ENCODE measurements around the gene HOXC12. TPM values are rescaled to one million over a fixed set of nuclear protein-coding genes. Genes with fewer than 3 reads are reported as not detected.
A peak's percentile ranks its signal among the peaks of the same experiment; 100 is the strongest.

The HOXC12 gene
- total and polyA plus RNA-seq, 7 experiments from 2014 or later: not detected

DNA sequence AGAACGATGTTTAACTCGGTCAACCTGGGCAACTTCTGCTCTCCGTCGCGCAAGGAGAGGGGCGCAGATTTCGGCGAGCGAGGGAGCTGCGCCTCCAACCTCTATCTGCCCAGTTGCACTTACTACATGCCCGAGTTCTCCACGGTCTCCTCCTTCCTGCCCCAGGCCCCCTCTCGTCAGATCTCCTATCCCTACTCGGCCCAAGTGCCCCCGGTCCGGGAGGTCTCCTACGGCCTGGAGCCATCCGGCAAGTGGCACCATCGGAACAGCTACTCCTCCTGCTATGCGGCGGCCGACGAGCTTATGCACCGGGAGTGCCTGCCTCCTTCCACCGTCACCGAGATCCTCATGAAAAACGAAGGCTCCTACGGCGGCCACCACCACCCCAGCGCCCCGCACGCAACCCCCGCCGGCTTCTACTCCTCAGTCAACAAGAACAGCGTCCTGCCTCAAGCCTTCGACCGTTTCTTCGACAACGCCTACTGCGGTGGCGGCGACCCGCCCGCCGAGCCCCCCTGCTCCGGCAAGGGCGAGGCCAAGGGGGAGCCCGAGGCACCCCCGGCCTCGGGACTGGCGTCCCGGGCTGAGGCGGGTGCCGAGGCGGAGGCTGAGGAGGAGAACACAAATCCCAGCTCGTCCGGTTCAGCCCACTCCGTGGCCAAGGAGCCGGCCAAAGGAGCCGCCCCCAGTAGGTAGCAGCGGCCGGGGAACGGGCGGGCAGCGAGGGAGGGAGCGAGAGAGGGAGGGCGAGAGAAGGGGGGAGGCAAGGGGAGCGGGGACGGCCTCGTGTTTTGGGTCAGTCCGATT lies 18.7 kb downstream of the HOXC12 start:
- Histone ChIP-seq H3K27me3 (ENCODE audit: control insufficient read depth in 2 of 2, insufficient read depth in 2 of 2, low read length in 2 of 2) (peaks cover 52 to 85% of the 10 kb centered on the region in 2 donors), H3K4me1 (ENCODE audit: control insufficient read depth in 2 of 2, insufficient read depth in 2 of 2, low read length in 2 of 2) (peaks cover 10 to 22% of the 10 kb centered on the region in 2 donors), H3K27ac (ENCODE audit: low read depth, low read length) (no peak overlapping the region), H3K36me3 (ENCODE audit: control insufficient read depth in 2 of 3, insufficient read depth in 3 of 3, low read length in 3 of 3) (no peaks in the 10 kb centered on the region), H3K9me3 (ENCODE audit: control insufficient read depth in 2 of 3, low read length in 3 of 3) (no peaks in the 10 kb centered on the region), H3K4me3 (ENCODE audit: low read length) (no peak overlapping the region)
- DNase-seq (no peak), ATAC-seq (no peak)
- H3K27me3 Mint-ChIP-seq: peaks cover 84 to 94% (median 89%) of the 10 kb centered on the region in 5 donors
- H3K27ac Mint-ChIP-seq: peak overlapping the region in 6 of 9 donors; percentile 18 to 85 (median 78)
- peaks cover 0 to 35% (median 13%) of the 10 kb centered on the region in 11 donors for H3K9me3 Mint-ChIP-seq
- CTCF ChIA-PET: no interaction called here
- peaks cover 0 to 10% (median 0%) of the 10 kb centered on the region in 5 donors for H3K36me3 Mint-ChIP-seq
- peak overlapping the region; percentile 67 to 85 (median 73) for H3K4me3 Mint-ChIP-seq
- intact Hi-C loops (cut with micrococcal nuclease): no loop called here
- POLR2A ChIA-PET: no interaction called here
- H3K4me1 Mint-ChIP-seq: peaks cover 0 to 25% (median 24%) of the 10 kb centered on the region in 7 donors

DNA sequence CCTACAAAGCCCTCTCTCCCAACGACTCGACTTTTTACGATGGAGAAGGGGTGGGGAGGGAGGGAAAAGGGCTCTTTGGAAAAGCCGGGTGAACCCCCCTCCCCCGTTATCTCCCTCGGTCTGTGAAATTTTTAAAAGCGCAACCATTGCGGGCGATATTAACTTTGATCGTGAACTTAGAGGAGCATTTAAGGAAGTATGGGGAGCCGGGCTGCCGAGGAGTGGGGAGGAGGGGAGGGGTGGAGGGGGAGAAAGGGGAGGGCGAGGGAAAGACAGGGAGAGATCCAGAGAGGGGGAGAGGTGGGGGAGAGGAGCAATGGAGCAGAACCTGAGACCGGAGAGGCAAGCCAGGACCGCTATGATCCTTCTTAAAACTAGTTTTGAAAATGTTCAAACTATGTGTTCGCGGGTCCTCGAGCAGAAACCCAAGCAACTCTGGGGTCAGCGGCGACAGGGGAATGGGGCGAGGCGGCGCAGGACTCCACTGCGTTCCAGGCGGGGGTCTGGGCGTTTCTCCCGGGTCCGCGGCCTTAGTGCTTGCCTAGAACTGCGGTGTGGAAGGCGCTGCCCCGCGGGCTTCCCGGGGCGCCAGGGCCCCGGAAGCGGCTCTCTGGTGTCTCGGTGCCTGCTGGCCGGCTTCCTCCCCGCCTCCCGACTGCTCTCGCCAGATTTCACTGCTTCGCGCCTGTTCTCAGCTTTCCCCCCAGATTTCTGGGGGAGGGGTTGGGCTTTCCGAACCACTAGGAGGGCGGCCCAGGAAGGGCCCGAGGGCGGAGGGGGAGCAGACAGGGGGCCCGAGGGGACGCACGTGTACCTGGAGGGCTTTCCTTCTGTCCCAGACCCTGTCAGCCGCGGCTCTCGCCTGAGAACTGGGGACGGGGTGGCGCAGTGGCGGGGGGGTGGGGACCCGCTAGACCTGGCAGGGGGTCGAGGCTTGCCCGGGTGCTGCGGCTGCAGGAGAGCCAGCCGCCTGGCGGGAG lies 19.7 kb downstream of the HOXC12 start, which contains the start of gene HOTAIR:
Gene HOTAIR, minus strand, starts transcription at position 871 of the 980 bp plus-strand sequence.
- peak within 1 kb of the TSS; percentile 46 for H3K4me3 ChIP-seq (ENCODE audit: low read length)

DNA sequence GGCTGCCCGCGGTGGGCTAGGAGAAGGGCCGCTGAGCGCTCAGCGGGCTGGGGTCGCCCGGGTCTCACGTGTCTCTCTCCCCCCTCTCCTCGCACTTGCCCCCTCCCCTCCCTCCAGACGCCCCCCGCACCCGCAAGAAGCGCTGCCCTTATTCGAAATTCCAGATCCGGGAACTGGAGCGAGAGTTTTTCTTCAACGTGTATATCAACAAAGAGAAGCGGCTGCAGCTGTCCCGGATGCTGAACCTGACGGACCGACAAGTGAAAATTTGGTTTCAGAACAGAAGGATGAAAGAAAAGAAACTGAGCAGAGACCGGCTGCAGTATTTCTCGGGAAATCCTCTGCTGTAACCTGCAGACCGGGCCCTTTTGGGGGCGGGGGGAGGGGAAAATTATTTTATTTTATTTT lies 20.4 kb downstream of the HOXC12 start:
- Mint-ChIP-seq H3K9me3 (peaks cover 0 to 35% (median 13%) of the 10 kb centered on the region in 11 donors), H3K27ac (peak overlapping the region in 1 of 9 donors; percentile 65), H3K4me1 (peaks cover 0 to 25% (median 24%) of the 10 kb centered on the region in 7 donors), H3K36me3 (peaks cover 0 to 10% (median 0%) of the 10 kb centered on the region in 5 donors), H3K27me3 (peaks cover 86 to 94% (median 90%) of the 10 kb centered on the region in 5 donors), H3K4me3 (peak overlapping the region in 9 of 10 donors; percentile 66 to 85 (median 72))
- intact Hi-C loops (cut with micrococcal nuclease): no loop called here
- no peak overlapping the region for H3K4me3 ChIP-seq (ENCODE audit: low read length)
- no peaks in the 10 kb centered on the region for H3K9me3 ChIP-seq (ENCODE audit: control insufficient read depth in 2 of 3, low read length in 3 of 3)
- peaks cover 10 to 22% of the 10 kb centered on the region in 2 donors for H3K4me1 ChIP-seq (ENCODE audit: control insufficient read depth in 2 of 2, insufficient read depth in 2 of 2, low read length in 2 of 2)
- H3K27me3 ChIP-seq (ENCODE audit: control insufficient read depth in 2 of 2, insufficient read depth in 2 of 2, low read length in 2 of 2): peaks cover 44 to 85% of the 10 kb centered on the region in 2 donors
- no peak overlapping the region for H3K27ac ChIP-seq (ENCODE audit: low read depth, low read length)
- H3K36me3 ChIP-seq (ENCODE audit: control insufficient read depth in 2 of 3, insufficient read depth in 3 of 3, low read length in 3 of 3): no peaks in the 10 kb centered on the region
- no peak for DNase-seq
- POLR2A ChIA-PET: no interaction called here
- ATAC-seq: no peak
- CTCF ChIA-PET: no interaction called here

More for the DNA sequence above, 19.7 kb downstream of the HOXC12 start, which contains the start of gene HOTAIR:
- H3K4me3 Mint-ChIP-seq: peak within 1 kb of the TSS; percentile 71 to 85 (median 78)
- no peak for DNase-seq
- ChIA-PET CTCF (no interaction called here), POLR2A (no interaction called here)
- Histone ChIP-seq H3K36me3 (ENCODE audit: control insufficient read depth in 2 of 3, insufficient read depth in 3 of 3, low read length in 3 of 3) (no peaks in the 10 kb centered on the region), H3K27me3 (ENCODE audit: control insufficient read depth in 2 of 2, insufficient read depth in 2 of 2, low read length in 2 of 2) (peaks cover 46 to 85% of the 10 kb centered on the region in 2 donors), H3K4me1 (ENCODE audit: control insufficient read depth in 2 of 2, insufficient read depth in 2 of 2, low read length in 2 of 2) (peaks cover 10 to 22% of the 10 kb centered on the region in 2 donors), H3K9me3 (ENCODE audit: control insufficient read depth in 2 of 3, low read length in 3 of 3) (no peaks in the 10 kb centered on the region), H3K27ac (ENCODE audit: low read depth, low read length) (no peak within 1 kb of the TSS)
- peaks cover 0 to 25% (median 24%) of the 10 kb centered on the region in 7 donors for H3K4me1 Mint-ChIP-seq
- intact Hi-C loops (cut with micrococcal nuclease): no loop called here
- H3K27ac Mint-ChIP-seq: peak within 1 kb of the TSS in 4 of 9 donors; percentile 28 to 85 (median 52)
- H3K9me3 Mint-ChIP-seq: peaks cover 0 to 35% (median 13%) of the 10 kb centered on the region in 11 donors
- peaks cover 0 to 10% (median 0%) of the 10 kb centered on the region in 5 donors for H3K36me3 Mint-ChIP-seq
- no peak for ATAC-seq
- peaks cover 84 to 94% (median 90%) of the 10 kb centered on the region in 5 donors for H3K27me3 Mint-ChIP-seq

DNA sequence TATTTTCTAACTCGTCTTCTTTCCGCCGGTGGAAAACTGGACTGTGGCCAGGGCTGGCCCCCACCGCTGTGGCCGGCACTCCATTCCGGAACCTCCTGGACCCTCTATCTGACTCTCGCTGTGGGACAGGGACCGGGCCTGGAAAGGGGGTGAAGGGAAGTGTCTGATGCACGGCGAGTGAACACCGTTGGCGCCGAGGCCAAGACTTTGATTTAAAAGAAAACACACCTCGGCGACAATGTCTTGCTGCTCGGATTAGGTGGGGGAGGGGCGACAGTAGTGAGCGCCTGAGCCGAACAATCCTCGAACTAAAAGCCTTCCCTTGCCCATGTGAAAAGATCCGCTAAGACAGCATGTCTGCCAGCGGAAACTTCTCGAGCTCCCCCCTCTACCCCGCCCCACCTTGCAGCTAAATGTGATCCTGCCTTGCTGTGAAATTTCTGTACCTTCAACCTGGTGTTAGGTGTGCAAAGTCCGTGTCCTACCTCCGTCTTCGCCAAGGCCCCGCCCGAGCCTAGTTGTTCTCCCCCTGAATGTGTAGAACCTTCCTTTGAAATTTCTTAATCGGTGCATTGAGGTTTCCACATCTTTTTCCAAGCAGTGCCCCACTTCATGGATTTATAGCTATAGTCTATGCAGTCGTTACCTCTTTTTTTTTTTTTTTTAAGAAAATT lies 20.9 kb downstream of the HOXC12 start:
- CTCF ChIA-PET: no interaction called here
- H3K27me3 Mint-ChIP-seq: peaks cover 86 to 94% (median 90%) of the 10 kb centered on the region in 5 donors
- H3K27ac Mint-ChIP-seq: peak overlapping the region in 3 of 9 donors; percentile 28 to 85 (median 65)
- H3K4me1 Mint-ChIP-seq: peaks cover 0 to 30% (median 24%) of the 10 kb centered on the region in 7 donors
- POLR2A ChIA-PET: interaction anchor here (2.6 kb wide), 1 partner anchor 12 kb away, joined by 6 read pairs; no protein-coding TSS in a partner anchor
- no peak for DNase-seq
- peaks cover 47 to 90% of the 10 kb centered on the region in 2 donors for H3K27me3 ChIP-seq (ENCODE audit: control insufficient read depth in 2 of 2, insufficient read depth in 2 of 2, low read length in 2 of 2)
- no peak for ATAC-seq
- H3K36me3 ChIP-seq (ENCODE audit: control insufficient read depth in 2 of 3, insufficient read depth in 3 of 3, low read length in 3 of 3): no peaks in the 10 kb centered on the region
- H3K36me3 Mint-ChIP-seq: peaks cover 0 to 10% (median 0%) of the 10 kb centered on the region in 5 donors
- H3K27ac ChIP-seq (ENCODE audit: low read depth, low read length): no peak overlapping the region
- H3K9me3 ChIP-seq (ENCODE audit: control insufficient read depth in 2 of 3, low read length in 3 of 3): no peaks in the 10 kb centered on the region
- H3K4me1 ChIP-seq (ENCODE audit: control insufficient read depth in 2 of 2, insufficient read depth in 2 of 2, low read length in 2 of 2): peaks cover 10 to 22% of the 10 kb centered on the region in 2 donors
- H3K4me3 Mint-ChIP-seq: peak overlapping the region; percentile 66 to 85 (median 72)
- H3K9me3 Mint-ChIP-seq: peaks cover 0 to 35% (median 13%) of the 10 kb centered on the region in 11 donors
- intact Hi-C loops (cut with micrococcal nuclease): no loop called here
- no peak overlapping the region for H3K4me3 ChIP-seq (ENCODE audit: low read length)

DNA sequence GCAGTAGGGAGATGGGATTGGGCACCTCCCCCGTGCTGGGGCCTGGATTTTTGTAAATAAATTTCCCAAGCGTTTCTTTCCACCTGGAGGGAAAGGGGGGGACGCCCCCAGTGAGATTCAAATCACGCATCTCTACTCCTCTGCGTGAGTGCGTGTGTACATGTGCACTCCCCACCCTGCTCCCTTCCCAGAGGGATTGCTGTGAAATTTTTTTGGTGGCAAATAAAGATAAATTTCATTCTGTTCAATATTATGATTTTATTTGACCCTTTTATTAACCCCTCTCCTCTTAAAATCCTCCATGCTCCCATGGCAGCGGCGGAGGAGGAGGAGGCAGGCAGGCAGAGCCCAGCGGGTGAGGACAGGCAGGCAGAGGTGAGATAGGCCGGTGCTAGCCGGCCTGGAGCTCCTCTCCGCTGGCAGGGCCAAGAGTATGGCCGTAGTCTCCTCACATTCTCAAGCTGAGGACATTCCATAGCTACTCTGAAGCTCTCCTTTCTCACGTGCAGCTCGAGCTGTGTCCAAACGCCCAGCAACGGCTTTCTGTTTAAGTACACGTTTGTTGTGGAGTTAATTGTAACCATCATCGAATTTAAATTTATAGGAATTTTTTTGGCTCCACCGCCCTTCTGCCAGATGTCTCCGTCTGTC lies 21.6 kb downstream of the HOXC12 start:
- Mint-ChIP-seq H3K36me3 (peaks cover 0 to 10% (median 0%) of the 10 kb centered on the region in 5 donors), H3K4me3 (peak overlapping the region in 5 of 10 donors; percentile 12 to 72 (median 67)), H3K9me3 (peaks cover 0 to 35% (median 13%) of the 10 kb centered on the region in 11 donors), H3K27ac (peak overlapping the region in 1 of 9 donors; percentile 38), H3K4me1 (peaks cover 0 to 35% (median 24%) of the 10 kb centered on the region in 7 donors), H3K27me3 (peaks cover 86 to 94% (median 90%) of the 10 kb centered on the region in 5 donors)
- Histone ChIP-seq H3K27me3 (ENCODE audit: control insufficient read depth in 2 of 2, insufficient read depth in 2 of 2, low read length in 2 of 2) (peaks cover 46 to 90% of the 10 kb centered on the region in 2 donors), H3K9me3 (ENCODE audit: control insufficient read depth in 2 of 3, low read length in 3 of 3) (no peaks in the 10 kb centered on the region), H3K4me1 (ENCODE audit: control insufficient read depth in 2 of 2, insufficient read depth in 2 of 2, low read length in 2 of 2) (peaks cover 10 to 22% of the 10 kb centered on the region in 2 donors), H3K36me3 (ENCODE audit: control insufficient read depth in 2 of 3, insufficient read depth in 3 of 3, low read length in 3 of 3) (no peaks in the 10 kb centered on the region), H3K27ac (ENCODE audit: low read depth, low read length) (no peak overlapping the region), H3K4me3 (ENCODE audit: low read length) (no peak overlapping the region)
- intact Hi-C loops (cut with micrococcal nuclease): no loop called here
- CTCF ChIA-PET: no interaction called here
- DNase-seq (no peak), ATAC-seq (no peak)
- POLR2A ChIA-PET: interaction anchor here (1.3 to 2.6 kb wide), 2 partner anchors 10 to 11 kb away, joined by 4 to 6 read pairs; no protein-coding TSS in a partner anchor

Measured in naive thymus-derived CD4-positive, alpha-beta T cell (primary cell).